Sigmoid colon (tissue), 4 donors: ENCODE data around the gene THOC3.
"Not testable (repeated sequence)": the region's sequence is repeated elsewhere in the genome, so short reads cannot be mapped to it uniquely, and the experiment has no call there.

Source experiments
- EP300 ChIP-seq, 4 donors: sonication (generic); formaldehyde crosslinking; IDR thresholded peaks; one replicate each; pipeline ENCODE4 v1.6.1; 2017; ENCODE audit warnings: antibody characterized with exemption in 4 of 4
- POLR2A ChIP-seq, 2 donors: fragments of 450-650 bp; IDR thresholded peaks; one replicate each; pipeline ENCODE4 v1.6.1; 2016; ENCODE audit warnings: antibody characterized with exemption in 2 of 2, mild to moderate bottlenecking in 2 of 2, moderate library complexity in 2 of 2
- POLR2AphosphoS5 ChIP-seq, 4 donors: sonication (generic); formaldehyde crosslinking; IDR thresholded peaks; one replicate each; pipeline ENCODE4 v1.6.1; 2017; ENCODE audit warnings: antibody characterized with exemption in 4 of 4
- TF ChIP-seq, protein P1 (sequence below), 4 experiments: fragments of 450-650 bp in 3 of 4; fragments of 200-600 bp in 1 of 4; IDR thresholded peaks; one replicate each; pipeline ENCODE4 v1.5.1; 2016 to 2019; ENCODE audit warnings: antibody characterized with exemption in 4 of 4, mild to moderate bottlenecking in 3 of 4, moderate library complexity in 2 of 4

DNA sequence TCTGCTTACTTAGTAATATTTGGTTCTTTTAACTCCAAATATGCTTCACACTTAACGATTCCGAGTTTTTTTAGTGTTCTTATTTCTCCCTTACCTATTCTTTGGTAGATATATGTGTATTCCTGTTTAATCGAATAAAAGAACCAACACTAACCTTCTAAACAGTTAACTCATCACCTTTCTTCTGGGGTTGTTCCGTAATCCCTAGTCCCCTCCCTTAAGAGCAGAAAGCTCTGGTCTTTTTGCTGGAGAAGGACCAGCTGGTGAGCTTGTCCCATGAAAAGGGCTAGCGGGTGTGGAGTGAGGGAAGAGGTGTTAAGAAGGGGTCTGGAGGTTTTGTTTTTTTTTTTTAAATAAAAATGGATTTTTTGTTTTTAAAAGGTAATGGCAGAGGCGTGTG lies 266 bp upstream of the THOC3 start:
- TF ChIP-seq POLR2A, EP300, POLR2AphosphoS5 (IDR thresholded peaks at IDR 0.05): not testable (repeated sequence)
- TF ChIP-seq, protein P1, sequence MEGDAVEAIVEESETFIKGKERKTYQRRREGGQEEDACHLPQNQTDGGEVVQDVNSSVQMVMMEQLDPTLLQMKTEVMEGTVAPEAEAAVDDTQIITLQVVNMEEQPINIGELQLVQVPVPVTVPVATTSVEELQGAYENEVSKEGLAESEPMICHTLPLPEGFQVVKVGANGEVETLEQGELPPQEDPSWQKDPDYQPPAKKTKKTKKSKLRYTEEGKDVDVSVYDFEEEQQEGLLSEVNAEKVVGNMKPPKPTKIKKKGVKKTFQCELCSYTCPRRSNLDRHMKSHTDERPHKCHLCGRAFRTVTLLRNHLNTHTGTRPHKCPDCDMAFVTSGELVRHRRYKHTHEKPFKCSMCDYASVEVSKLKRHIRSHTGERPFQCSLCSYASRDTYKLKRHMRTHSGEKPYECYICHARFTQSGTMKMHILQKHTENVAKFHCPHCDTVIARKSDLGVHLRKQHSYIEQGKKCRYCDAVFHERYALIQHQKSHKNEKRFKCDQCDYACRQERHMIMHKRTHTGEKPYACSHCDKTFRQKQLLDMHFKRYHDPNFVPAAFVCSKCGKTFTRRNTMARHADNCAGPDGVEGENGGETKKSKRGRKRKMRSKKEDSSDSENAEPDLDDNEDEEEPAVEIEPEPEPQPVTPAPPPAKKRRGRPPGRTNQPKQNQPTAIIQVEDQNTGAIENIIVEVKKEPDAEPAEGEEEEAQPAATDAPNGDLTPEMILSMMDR (IDR thresholded peaks at IDR 0.05) = not testable (repeated sequence)
